ENCODE data around the gene TMCC1.

TMCC1 gene

DNA sequence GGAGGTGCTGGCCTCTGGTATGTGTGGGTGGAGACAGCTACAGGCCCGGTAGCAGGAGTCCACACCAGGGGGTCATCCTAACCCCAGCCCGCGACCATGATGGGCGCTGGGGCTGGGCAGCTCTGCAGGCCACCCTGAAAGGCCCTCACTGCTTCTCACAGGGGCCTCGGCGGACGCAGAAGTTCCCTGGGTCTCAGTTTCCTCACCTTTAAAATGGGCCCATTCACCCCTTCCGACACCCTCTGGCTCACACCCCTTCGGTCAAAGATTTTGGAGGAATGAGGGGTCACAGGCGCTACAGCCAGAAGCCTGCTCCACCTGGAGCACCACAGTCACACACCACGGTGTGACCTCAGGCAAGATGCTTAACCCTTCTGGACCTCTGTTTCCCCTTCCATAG lies 295.0 kb downstream of the TMCC1 start:
- no peak for DNase-seq (ENCODE audit: low read depth, low spot score)

DNA sequence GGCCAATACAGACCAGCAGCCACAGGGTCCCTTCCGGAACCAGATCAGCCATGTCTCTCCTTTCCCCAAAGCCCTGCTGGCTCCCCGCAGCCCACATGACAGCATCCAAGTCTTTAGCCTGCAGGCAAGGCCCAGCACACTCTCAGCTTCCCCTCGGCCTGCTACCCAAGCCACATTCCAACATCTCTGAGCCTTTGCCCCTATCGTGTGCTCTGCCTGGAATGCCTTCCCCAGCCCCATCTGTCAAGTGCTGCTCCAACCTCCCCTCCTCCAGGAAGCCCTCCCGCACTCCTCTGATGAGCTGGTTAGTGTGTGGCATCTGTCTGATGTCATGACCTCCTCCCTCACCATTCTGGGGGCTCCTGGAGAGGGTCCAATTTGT lies 295.5 kb downstream of the TMCC1 start:
- no peak for DNase-seq (ENCODE audit: low read depth, low spot score)

Measured in activated naive CD8-positive, alpha-beta T cell treated with anti-CD3 and anti-CD28 coated beads, Interleukin-2, amount 50 U/mL, for 16 hours (primary cell).